GM23338 (cell line): ENCODE measurements around the gene GALNT9. TPM values are rescaled to one million over a fixed set of nuclear protein-coding genes. Genes with fewer than 3 reads are reported as not detected.

Experiments used
- ATAC-seq: fragments of 200-7000 bp; cut with Tn5 transposase; 3 replicates; pipeline ENCODE4 v1.9.1; 2020
- DNase-seq: peaks from one replicate; pipeline ENCODE4 v3.0.0-alpha.2; 2015; ENCODE audit warnings: low spot score
- H2AFZ ChIP-seq: fragments of 200-600 bp; sonication (generic); 2 replicates; pipeline ENCODE4 v1.8.0; 2016; ENCODE audit warnings: antibody characterized with exemption, mild to moderate bottlenecking, moderate library complexity
- H3F3A ChIP-seq: fragments of 200-600 bp; sonication (generic); replicated peaks from 2 replicates; pipeline ENCODE4 v1.8.0; 2017; ENCODE audit warnings: antibody characterized with exemption, mixed run types, low read depth
- H3K27ac ChIP-seq: fragments of 200-600 bp; sonication (generic); 2 replicates; pipeline ENCODE4 v1.6.1; 2016; ENCODE audit warnings: low read depth
- H3K27me3 ChIP-seq: fragments of 200-600 bp; sonication (generic); 2 replicates; pipeline ENCODE4 v1.8.0; 2016; ENCODE audit warnings: mild to moderate bottlenecking, mixed run types, moderate library complexity; ENCODE audit not compliant: insufficient read depth
- H3K36me3 ChIP-seq: fragments of 200-600 bp; sonication (generic); 2 replicates; pipeline ENCODE4 v1.8.0; 2016; ENCODE audit warnings: mild to moderate bottlenecking; ENCODE audit not compliant: insufficient read depth
- H3K4me1 ChIP-seq: fragments of 200-600 bp; sonication (generic); 2 replicates; pipeline ENCODE4 v1.8.0; 2016; ENCODE audit warnings: mild to moderate bottlenecking, moderate library complexity; ENCODE audit not compliant: insufficient read depth
- H3K4me2 ChIP-seq: fragments of 200-600 bp; sonication (generic); 2 replicates; pipeline ENCODE4 v1.7.1; 2017; ENCODE audit warnings: mixed run types
- H3K4me3 ChIP-seq: fragments of 200-600 bp; sonication (generic); 2 replicates; pipeline ENCODE4 v1.6.1; 2016; ENCODE audit warnings: mixed run types
- H3K79me2 ChIP-seq: fragments of 200-600 bp; sonication (generic); replicated peaks from 2 replicates; pipeline ENCODE4 v1.8.0; 2017; ENCODE audit warnings: mild to moderate bottlenecking; ENCODE audit not compliant: insufficient read depth
- H3K9me2 ChIP-seq: fragments of 200-600 bp; sonication (generic); 2 replicates; pipeline ENCODE4 v1.8.0; 2017; ENCODE audit not compliant: insufficient read depth
- H4K20me1 ChIP-seq: fragments of 200-600 bp; sonication (generic); replicated peaks from 2 replicates; pipeline ENCODE4 v1.8.0; 2017; ENCODE audit warnings: mild to moderate bottlenecking; ENCODE audit not compliant: insufficient read depth
- H3K27ac Mint-ChIP-seq: 2 replicates; pipeline ENCODE4 v1.8.0; 2020; ENCODE audit warnings: inconsistent platforms, mild to moderate bottlenecking, moderate library complexity, mixed read lengths
- H3K27me3 Mint-ChIP-seq: 3 replicates; pipeline ENCODE4 v1.8.0; 2022; ENCODE audit warnings: low read depth, mild to moderate bottlenecking, moderate library complexity, mixed read lengths, inconsistent platforms; ENCODE audit not compliant: insufficient read depth, poor library complexity
- H3K36me3 Mint-ChIP-seq: 3 replicates; pipeline ENCODE4 v1.8.0; 2021; ENCODE audit warnings: low read depth, mild to moderate bottlenecking, inconsistent platforms, moderate library complexity, mixed read lengths
- H3K4me1 Mint-ChIP-seq: 3 replicates; pipeline ENCODE4 v1.8.0; 2020; ENCODE audit warnings: mild to moderate bottlenecking, inconsistent platforms, mixed read lengths
- H3K4me3 Mint-ChIP-seq: 3 replicates; pipeline ENCODE4 v1.8.0; 2021; ENCODE audit warnings: moderate library complexity, mild to moderate bottlenecking, inconsistent platforms, mixed read lengths
- H3K9me3 Mint-ChIP-seq: 3 replicates; pipeline ENCODE4 v1.8.0; 2020; ENCODE audit warnings: moderate library complexity, mild to moderate bottlenecking, inconsistent platforms, mixed read lengths
- CREB1 ChIP-seq: fragments of 250-450 bp; sonication (Bioruptor Pico); IDR thresholded peaks from 2 replicates; pipeline ENCODE4 v1.5.0; 2020; ENCODE audit warnings: low read depth, mild to moderate bottlenecking, moderate library complexity
- EZH2 ChIP-seq: fragments of 200-600 bp; sonication (generic); IDR thresholded peaks from one replicate; pipeline ENCODE4 v1.8.0; 2017; ENCODE audit warnings: antibody characterized with exemption, mild to moderate bottlenecking, low read depth; ENCODE audit not compliant: unreplicated experiment
- NANOG ChIP-seq: IDR thresholded peaks from 2 replicates; pipeline ENCODE4 v1.6.1; 2016; ENCODE audit warnings: antibody characterized with exemption, borderline replicate concordance
- STAT1 ChIP-seq: IDR thresholded peaks from one replicate; pipeline ENCODE4 v1.6.1; 2016; ENCODE audit warnings: antibody characterized with exemption; ENCODE audit not compliant: unreplicated experiment
- ZNF114 ChIP-seq: fragments of 250-450 bp; sonication (Bioruptor Pico); IDR thresholded peaks from 2 replicates; pipeline ENCODE4 v1.5.0; 2020; ENCODE audit warnings: mild to moderate bottlenecking, moderate library complexity
- ZNF331 ChIP-seq: fragments of 250-450 bp; sonication (Bioruptor Pico); IDR thresholded peaks from 2 replicates; pipeline ENCODE4 v1.5.0; 2020; ENCODE audit warnings: low read depth, mild to moderate bottlenecking, moderate library complexity
- polyA plus RNA-seq: library from polyadenylated mRNA; unstranded; fragments of >200 nt; fragmentation: Nextera tagmentation; extraction: Ambion mirVana; gene quantifications from 2 replicates; pipeline ENCODE4 v1.2.1, GENCODE V29; 2016
- total RNA-seq: library from RNA; depleted of rRNA; stranded (reverse); fragments of >200 nt; shearing (Covaris generic); gene quantifications from 2 replicates; pipeline ENCODE4 v1.2.3, GENCODE V29; 2014
- TF ChIP-seq, protein P1 (sequence below): IDR thresholded peaks from one replicate; pipeline ENCODE4 v1.6.1; 2018; ENCODE audit warnings: antibody characterized with exemption; ENCODE audit not compliant: unreplicated experiment
- TF ChIP-seq, protein P2 (sequence below): fragments of 250-450 bp; sonication (Bioruptor Pico); IDR thresholded peaks from 2 replicates; pipeline ENCODE4 v1.5.0; 2020; ENCODE audit warnings: mild to moderate bottlenecking, moderate library complexity
- TF ChIP-seq, protein P3 (sequence below): IDR thresholded peaks from 2 replicates; pipeline ENCODE4 v1.6.1; 2016; ENCODE audit warnings: antibody characterized with exemption

GALNT9 gene
- total and polyA plus RNA-seq, 2 experiments from 2014 or later: 0.81 to 2.5 TPM

DNA sequence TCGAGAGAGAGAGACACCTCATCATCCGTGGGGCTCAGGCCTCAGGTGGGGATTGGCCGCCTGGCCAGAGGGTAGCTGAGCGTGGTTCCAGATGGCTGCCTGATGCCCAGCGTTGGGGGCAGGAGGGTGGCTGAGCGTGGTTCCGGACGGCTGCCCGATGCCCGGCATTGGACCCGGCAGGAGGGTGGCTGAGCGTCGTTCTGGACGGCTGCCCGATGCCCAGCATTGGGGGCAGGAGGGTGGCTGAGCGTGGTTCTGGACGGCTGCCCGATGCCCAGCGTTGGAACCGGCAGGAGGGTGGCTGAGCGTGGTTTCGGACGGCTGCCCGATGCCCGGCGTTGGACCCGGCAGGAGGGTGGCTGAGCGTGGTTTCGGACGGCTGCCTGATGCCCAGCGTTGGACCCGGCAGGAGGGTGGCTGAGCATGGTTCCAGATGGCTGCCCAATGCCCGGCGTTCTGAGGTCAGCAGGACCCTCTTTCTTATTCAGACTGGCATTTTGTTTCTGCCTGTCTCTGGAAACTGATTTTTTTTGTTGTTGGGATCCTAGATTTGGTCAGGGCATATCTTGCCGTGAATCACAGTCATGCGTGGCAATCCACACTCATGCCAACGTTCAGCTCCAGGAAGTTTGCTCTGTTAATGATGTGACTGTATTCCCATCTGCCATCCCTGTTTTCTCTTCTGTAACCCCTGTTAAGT is 40.7 kb downstream of the GALNT9 start:
- Histone ChIP-seq H3K9me2 (no peaks in the 10 kb centered on the region), H3F3A (peaks cover 5% of the 10 kb centered on the region; the same call in 1 of the 2 replicates), H3K27me3 (no peaks in the 10 kb centered on the region), H3K27ac (no peak overlapping the region), H3K79me2 (no peaks in the 10 kb centered on the region), H3K4me3 (no peak overlapping the region), H3K36me3 (no peaks in the 10 kb centered on the region), H3K4me2 (no peak overlapping the region), H4K20me1 (no peaks in the 10 kb centered on the region), H3K4me1 (peaks cover 4% of the 10 kb centered on the region; the same call in 1 of the 2 replicates), H2AFZ (no peak overlapping the region)
- peaks cover 17% of the 10 kb centered on the region for H3K27me3 Mint-ChIP-seq
- DNase-seq: no peak
- H3K27ac Mint-ChIP-seq: no peak overlapping the region
- TF ChIP-seq CREB1 (CRISPR knock-in tag): no peak
- TF ChIP-seq NANOG: no peak
- TF ChIP-seq EZH2: no peak
- no peak for TF ChIP-seq STAT1
- TF ChIP-seq, protein P1, sequence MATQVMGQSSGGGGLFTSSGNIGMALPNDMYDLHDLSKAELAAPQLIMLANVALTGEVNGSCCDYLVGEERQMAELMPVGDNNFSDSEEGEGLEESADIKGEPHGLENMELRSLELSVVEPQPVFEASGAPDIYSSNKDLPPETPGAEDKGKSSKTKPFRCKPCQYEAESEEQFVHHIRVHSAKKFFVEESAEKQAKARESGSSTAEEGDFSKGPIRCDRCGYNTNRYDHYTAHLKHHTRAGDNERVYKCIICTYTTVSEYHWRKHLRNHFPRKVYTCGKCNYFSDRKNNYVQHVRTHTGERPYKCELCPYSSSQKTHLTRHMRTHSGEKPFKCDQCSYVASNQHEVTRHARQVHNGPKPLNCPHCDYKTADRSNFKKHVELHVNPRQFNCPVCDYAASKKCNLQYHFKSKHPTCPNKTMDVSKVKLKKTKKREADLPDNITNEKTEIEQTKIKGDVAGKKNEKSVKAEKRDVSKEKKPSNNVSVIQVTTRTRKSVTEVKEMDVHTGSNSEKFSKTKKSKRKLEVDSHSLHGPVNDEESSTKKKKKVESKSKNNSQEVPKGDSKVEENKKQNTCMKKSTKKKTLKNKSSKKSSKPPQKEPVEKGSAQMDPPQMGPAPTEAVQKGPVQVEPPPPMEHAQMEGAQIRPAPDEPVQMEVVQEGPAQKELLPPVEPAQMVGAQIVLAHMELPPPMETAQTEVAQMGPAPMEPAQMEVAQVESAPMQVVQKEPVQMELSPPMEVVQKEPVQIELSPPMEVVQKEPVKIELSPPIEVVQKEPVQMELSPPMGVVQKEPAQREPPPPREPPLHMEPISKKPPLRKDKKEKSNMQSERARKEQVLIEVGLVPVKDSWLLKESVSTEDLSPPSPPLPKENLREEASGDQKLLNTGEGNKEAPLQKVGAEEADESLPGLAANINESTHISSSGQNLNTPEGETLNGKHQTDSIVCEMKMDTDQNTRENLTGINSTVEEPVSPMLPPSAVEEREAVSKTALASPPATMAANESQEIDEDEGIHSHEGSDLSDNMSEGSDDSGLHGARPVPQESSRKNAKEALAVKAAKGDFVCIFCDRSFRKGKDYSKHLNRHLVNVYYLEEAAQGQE: no peak
- TF ChIP-seq, protein P2, sequence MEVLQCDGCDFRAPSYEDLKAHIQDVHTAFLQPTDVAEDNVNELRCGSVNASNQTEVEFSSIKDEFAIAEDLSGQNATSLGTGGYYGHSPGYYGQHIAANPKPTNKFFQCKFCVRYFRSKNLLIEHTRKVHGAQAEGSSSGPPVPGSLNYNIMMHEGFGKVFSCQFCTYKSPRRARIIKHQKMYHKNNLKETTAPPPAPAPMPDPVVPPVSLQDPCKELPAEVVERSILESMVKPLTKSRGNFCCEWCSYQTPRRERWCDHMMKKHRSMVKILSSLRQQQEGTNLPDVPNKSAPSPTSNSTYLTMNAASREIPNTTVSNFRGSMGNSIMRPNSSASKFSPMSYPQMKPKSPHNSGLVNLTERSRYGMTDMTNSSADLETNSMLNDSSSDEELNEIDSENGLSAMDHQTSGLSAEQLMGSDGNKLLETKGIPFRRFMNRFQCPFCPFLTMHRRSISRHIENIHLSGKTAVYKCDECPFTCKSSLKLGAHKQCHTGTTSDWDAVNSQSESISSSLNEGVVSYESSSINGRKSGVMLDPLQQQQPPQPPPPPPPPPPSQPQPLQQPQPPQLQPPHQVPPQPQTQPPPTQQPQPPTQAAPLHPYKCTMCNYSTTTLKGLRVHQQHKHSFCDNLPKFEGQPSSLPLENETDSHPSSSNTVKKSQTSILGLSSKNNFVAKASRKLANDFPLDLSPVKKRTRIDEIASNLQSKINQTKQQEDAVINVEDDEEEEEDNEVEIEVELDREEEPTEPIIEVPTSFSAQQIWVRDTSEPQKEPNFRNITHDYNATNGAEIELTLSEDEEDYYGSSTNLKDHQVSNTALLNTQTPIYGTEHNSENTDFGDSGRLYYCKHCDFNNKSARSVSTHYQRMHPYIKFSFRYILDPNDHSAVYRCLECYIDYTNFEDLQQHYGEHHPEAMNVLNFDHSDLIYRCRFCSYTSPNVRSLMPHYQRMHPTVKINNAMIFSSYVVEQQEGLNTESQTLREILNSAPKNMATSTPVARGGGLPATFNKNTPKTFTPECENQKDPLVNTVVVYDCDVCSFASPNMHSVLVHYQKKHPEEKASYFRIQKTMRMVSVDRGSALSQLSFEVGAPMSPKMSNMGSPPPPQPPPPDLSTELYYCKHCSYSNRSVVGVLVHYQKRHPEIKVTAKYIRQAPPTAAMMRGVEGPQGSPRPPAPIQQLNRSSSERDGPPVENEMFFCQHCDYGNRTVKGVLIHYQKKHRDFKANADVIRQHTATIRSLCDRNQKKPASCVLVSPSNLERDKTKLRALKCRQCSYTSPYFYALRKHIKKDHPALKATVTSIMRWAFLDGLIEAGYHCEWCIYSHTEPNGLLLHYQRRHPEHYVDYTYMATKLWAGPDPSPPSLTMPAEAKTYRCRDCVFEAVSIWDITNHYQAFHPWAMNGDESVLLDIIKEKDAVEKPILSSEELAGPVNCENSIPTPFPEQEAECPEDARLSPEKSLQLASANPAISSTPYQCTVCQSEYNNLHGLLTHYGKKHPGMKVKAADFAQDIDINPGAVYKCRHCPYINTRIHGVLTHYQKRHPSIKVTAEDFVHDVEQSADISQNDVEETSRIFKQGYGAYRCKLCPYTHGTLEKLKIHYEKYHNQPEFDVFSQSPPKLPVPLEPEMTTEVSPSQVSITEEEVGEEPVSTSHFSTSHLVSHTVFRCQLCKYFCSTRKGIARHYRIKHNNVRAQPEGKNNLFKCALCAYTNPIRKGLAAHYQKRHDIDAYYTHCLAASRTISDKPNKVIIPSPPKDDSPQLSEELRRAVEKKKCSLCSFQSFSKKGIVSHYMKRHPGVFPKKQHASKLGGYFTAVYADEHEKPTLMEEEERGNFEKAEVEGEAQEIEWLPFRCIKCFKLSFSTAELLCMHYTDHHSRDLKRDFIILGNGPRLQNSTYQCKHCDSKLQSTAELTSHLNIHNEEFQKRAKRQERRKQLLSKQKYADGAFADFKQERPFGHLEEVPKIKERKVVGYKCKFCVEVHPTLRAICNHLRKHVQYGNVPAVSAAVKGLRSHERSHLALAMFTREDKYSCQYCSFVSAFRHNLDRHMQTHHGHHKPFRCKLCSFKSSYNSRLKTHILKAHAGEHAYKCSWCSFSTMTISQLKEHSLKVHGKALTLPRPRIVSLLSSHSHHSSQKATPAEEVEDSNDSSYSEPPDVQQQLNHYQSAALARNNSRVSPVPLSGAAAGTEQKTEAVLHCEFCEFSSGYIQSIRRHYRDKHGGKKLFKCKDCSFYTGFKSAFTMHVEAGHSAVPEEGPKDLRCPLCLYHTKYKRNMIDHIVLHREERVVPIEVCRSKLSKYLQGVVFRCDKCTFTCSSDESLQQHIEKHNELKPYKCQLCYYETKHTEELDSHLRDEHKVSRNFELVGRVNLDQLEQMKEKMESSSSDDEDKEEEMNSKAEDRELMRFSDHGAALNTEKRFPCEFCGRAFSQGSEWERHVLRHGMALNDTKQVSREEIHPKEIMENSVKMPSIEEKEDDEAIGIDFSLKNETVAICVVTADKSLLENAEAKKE (CRISPR knock-in tag): no peak
- TF ChIP-seq, protein P3, sequence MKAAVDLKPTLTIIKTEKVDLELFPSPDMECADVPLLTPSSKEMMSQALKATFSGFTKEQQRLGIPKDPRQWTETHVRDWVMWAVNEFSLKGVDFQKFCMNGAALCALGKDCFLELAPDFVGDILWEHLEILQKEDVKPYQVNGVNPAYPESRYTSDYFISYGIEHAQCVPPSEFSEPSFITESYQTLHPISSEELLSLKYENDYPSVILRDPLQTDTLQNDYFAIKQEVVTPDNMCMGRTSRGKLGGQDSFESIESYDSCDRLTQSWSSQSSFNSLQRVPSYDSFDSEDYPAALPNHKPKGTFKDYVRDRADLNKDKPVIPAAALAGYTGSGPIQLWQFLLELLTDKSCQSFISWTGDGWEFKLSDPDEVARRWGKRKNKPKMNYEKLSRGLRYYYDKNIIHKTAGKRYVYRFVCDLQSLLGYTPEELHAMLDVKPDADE: no peak
- TF ChIP-seq ZNF331: no peak
- TF ChIP-seq ZNF114 (CRISPR knock-in tag): no peak
- H3K9me3 Mint-ChIP-seq: peaks cover 10% of the 10 kb centered on the region
- H3K4me3 Mint-ChIP-seq: no peak overlapping the region
- peaks cover 2% of the 10 kb centered on the region; the same call in 1 of the 3 replicates for H3K36me3 Mint-ChIP-seq
- peaks cover 28% of the 10 kb centered on the region for H3K4me1 Mint-ChIP-seq
- no peak for ATAC-seq
